Activated naive CD4-positive, alpha-beta T cell treated with anti-CD3 and anti-CD28 coated beads for 36 hours (primary cell): ENCODE data around the gene LGALSL. TPM values are rescaled to one million over a fixed set of nuclear protein-coding genes. Genes with fewer than 3 reads are reported as not detected.

Experiments
- CTCF ChIA-PET: fragments of 350-600 bp; sonication (Branson Sonifier 250); formaldehyde crosslinking; loops from one replicate; lab custom pipeline; 2021; ENCODE audit warnings: antibody characterized with exemption; lab: Charles Lee
- DNase-seq: peaks from one replicate; pipeline ENCODE4 v3.0.0-alpha.2; 2020
- H3K27ac Mint-ChIP-seq: one replicate; pipeline ENCODE4 v1.8.0; 2021; ENCODE audit warnings: mild to moderate bottlenecking, mixed read lengths
- H3K27me3 Mint-ChIP-seq: one replicate; pipeline ENCODE4 v1.8.0; 2021; ENCODE audit warnings: low read depth, mixed read lengths
- H3K36me3 Mint-ChIP-seq: one replicate; pipeline ENCODE4 v1.8.0; 2021; ENCODE audit warnings: low read depth, mixed read lengths
- H3K4me1 Mint-ChIP-seq: one replicate; pipeline ENCODE4 v1.8.0; 2021; ENCODE audit warnings: low read depth, mixed read lengths
- H3K4me3 Mint-ChIP-seq: one replicate; pipeline ENCODE4 v1.8.0; 2021; ENCODE audit warnings: mild to moderate bottlenecking, moderate library complexity, mixed read lengths
- H3K9me3 Mint-ChIP-seq: one replicate; pipeline ENCODE4 v1.8.0; 2021; ENCODE audit warnings: mixed read lengths
- intact Hi-C: fragments of 100-400 bp; cut with micrococcal nuclease; formaldehyde crosslinking; loops from one replicate; pipeline ENCODE4 v1.15.1; 2023
- total RNA-seq, 2 experiments: library from RNA; stranded (reverse); gene quantifications; one replicate each; pipeline ENCODE4 v1.2.3, GENCODE V29; 2021

Gene LGALSL
- total RNA-seq, 2 experiments from 2014 or later = 1.0 to 1.5 TPM

DNA sequence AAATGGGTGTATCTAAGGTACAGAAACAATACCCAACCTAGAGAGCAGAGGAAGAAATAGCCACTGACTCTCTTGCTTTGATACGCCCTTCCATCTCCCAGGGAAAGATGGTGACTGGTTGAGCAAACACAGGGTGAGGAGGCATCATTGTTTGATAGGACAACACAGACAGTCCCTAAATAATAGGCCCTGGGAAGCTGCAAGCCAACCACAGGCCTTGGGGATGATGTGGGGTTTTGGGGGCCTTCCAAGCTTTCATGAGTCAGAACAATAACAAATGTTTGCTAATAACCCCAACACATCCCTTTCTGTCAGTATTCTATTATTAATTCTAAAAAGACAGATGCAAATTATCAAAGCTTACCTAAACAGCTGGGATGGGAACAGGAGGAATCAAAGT, 9.8 kb downstream of the LGALSL start:
- H3K4me3 Mint-ChIP-seq = no peak overlapping the region
- H3K4me1 Mint-ChIP-seq = no peaks in the 10 kb centered on the region
- CTCF ChIA-PET = interaction anchor here (0.7 kb wide), 1 partner anchor 133 kb away, joined by 3 read pairs; no protein-coding TSS in a partner anchor
- H3K27ac Mint-ChIP-seq = no peak overlapping the region
- intact Hi-C loops = no loop called here
- no peaks in the 10 kb centered on the region for H3K27me3 Mint-ChIP-seq
- H3K36me3 Mint-ChIP-seq = no peaks in the 10 kb centered on the region
- no peaks in the 10 kb centered on the region for H3K9me3 Mint-ChIP-seq
- DNase-seq = no peak

DNA sequence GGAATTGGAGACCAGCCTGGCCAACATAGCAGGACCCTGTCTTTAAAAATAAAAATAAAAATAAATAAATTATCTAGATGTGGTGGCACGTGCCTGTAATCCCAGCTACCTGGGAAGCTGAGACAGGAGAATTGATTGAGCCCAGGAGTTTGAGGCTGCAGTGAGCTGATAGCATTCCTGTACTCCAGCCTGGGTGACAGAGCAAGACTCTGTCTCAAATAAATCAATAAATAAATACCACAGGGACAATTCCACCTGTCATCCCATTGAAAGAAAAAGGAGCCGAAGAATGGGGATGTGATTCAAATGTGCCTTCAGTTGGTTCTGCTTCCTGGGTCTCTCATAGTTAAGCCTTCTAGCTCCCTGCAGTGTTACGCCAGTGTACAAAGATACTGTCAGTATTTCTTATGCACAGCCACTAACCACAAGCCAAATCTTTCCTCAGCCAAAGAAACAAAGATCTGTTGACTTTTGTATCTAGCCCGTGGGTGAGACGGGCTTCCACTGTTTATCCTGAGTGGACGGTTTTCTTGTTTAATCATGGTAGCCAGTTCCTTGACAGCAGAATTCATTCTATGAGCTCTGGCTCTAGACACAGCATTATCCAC, 12.6 kb downstream of the LGALSL start:
- H3K9me3 Mint-ChIP-seq = no peaks in the 10 kb centered on the region
- no peak for DNase-seq
- no peaks in the 10 kb centered on the region for H3K27me3 Mint-ChIP-seq
- H3K4me1 Mint-ChIP-seq = no peaks in the 10 kb centered on the region
- H3K27ac Mint-ChIP-seq = no peak overlapping the region
- no peaks in the 10 kb centered on the region for H3K36me3 Mint-ChIP-seq
- CTCF ChIA-PET = no interaction called here
- no peak overlapping the region for H3K4me3 Mint-ChIP-seq
- intact Hi-C loops = no loop called here

DNA sequence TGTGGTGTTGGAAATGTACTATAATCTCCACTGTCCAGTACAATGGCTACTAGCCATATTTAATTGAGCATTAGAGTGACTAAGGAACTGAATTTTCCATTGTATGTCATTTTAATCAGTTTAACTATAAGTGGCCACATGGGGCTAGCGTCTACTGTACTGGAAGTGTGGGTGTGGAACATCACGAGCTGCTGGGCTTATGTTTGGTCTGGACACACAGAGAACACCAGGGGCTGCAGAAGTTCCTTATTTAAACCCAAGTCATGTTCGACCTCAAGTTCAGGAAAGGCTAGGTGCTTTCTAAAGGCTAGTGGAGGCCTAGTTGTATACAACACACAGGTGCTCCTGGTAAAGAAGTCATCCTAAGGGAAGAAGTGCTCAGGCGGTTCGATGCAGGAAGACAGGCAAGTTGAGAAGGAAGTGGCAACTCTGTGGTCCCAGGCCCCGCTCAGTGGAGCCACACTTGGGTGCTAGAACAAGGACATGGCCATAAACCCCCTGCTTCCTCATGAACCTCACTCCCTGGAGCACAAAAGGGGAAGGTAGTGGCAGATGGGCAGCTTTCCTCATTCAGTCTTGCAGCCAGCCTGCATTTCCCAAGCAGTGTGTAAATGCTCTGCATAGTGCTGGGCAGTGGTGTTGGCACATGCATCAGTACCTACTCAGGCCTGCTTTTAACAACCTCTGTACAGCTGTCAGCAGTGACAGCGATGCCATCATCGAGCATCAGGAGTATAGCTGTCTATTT, 13.3 kb downstream of the LGALSL start:
- CTCF ChIA-PET = interaction anchor here (0.5 to 0.6 kb wide), 2 partner anchors 21 to 89 kb away, joined by 3 read pairs; no protein-coding TSS in a partner anchor
- Mint-ChIP-seq H3K4me1 (no peaks in the 10 kb centered on the region), H3K27ac (no peak overlapping the region), H3K36me3 (no peaks in the 10 kb centered on the region), H3K9me3 (no peaks in the 10 kb centered on the region), H3K27me3 (no peaks in the 10 kb centered on the region), H3K4me3 (no peak overlapping the region)
- DNase-seq = no peak
- intact Hi-C loops = no loop called here

DNA sequence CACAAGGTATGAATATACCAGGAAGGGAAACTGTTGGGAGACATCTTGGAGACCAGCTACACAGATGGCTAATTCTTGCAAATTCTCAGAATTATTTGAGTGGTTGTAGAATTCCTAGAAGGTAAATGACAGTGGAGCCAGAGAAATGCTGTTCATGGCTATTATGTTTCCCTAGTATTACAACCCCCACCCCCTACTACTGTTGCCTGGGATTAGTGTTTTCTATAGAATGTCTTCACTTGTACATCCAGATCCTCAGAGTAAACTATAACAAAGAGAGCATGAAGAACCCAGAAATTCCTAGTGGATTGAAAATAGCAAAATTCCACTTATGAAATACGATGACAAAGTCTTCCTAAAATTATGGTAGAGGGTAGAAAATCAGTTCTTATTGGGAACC, 15.3 kb downstream of the LGALSL start:
- no peak overlapping the region for H3K4me3 Mint-ChIP-seq
- no peaks in the 10 kb centered on the region for H3K4me1 Mint-ChIP-seq
- H3K27me3 Mint-ChIP-seq = no peaks in the 10 kb centered on the region
- no peak overlapping the region for H3K27ac Mint-ChIP-seq
- CTCF ChIA-PET = interaction anchor here (0.6 kb wide), 1 partner anchor 20 kb away, joined by 3 read pairs; no protein-coding TSS in a partner anchor
- intact Hi-C loops = no loop called here
- no peaks in the 10 kb centered on the region for H3K36me3 Mint-ChIP-seq
- DNase-seq = no peak
- H3K9me3 Mint-ChIP-seq = no peaks in the 10 kb centered on the region

DNA sequence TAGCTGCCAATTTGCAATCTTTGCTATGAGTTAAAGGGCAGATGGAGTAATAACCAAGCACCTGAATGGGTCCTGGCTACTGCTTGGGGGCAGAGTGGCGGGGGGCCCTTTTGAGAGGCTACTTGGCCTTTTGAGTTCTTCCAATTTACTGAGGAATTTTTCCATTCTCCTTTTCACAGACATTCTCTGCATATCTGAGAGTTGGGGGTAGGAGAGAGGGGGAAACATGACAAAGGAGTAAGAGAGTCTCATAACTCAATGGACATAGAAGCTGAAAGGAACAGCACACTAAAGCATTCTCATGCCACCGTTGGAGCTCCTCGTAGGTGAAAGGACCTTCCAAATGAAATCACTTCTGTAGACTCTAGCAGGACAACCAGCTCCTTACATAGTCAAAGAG, 16.1 kb downstream of the LGALSL start:
- no peaks in the 10 kb centered on the region for H3K4me1 Mint-ChIP-seq
- no peaks in the 10 kb centered on the region for H3K36me3 Mint-ChIP-seq
- intact Hi-C loops = no loop called here
- H3K9me3 Mint-ChIP-seq = no peaks in the 10 kb centered on the region
- no peak overlapping the region for H3K27ac Mint-ChIP-seq
- no peak overlapping the region for H3K4me3 Mint-ChIP-seq
- CTCF ChIA-PET = interaction anchor here (1.3 kb wide), 1 partner anchor 18 kb away, joined by 7 read pairs; no protein-coding TSS in a partner anchor
- no peaks in the 10 kb centered on the region for H3K27me3 Mint-ChIP-seq
- DNase-seq = no peak

DNA sequence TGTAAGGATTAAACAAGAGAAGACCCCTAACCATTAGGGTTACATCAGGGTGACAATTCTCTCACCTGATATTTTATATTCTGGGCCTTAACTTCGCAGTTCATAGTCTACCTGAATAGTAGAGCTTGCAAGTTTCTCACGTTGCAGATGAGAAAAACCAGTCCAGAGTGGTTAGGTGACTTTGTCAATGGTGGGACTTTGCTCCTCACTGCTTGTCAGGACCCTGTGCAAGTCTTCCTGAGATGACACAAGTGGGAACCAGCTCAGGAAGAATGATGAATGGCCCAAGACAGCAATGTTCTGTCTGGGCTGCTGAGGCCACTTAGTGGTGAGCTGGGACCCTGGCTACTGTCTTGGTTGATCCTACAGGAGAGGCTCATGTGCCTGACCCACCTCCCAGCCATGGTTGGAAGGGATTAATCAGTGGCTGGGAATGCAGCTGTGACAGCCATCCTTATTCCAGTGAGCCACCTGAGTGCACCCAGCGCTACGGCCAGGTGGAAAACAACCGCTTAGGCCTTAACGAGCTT, 16.9 kb downstream of the LGALSL start:
- Mint-ChIP-seq H3K27ac (no peak overlapping the region), H3K4me3 (no peak overlapping the region), H3K27me3 (no peaks in the 10 kb centered on the region), H3K4me1 (no peaks in the 10 kb centered on the region), H3K36me3 (no peaks in the 10 kb centered on the region), H3K9me3 (no peaks in the 10 kb centered on the region)
- DNase-seq = no peak
- CTCF ChIA-PET = interaction anchor here (0.6 to 1.3 kb wide), 2 partner anchors 17 to 90 kb away, joined by 3 to 7 read pairs; no protein-coding TSS in a partner anchor
- intact Hi-C loops = no loop called here

DNA sequence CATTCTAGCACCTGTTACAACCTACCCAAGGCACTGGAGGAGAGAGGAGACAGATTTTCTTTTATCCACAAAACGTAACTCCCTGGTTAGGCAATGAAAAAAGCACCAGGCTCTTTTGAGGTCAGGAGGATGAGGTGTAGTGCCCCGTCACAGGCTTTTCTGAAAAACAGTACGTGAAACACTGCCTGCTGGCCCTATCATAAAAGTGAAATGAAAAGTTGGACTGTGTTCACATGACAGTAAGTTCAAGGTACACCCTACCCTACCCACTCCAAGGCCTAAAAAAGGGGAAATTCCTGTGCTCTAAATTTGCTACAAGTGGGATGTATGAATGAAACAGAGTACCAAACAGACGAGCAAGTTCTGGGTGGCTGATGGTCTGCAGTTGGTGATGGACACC, 17.6 kb downstream of the LGALSL start:
- Mint-ChIP-seq H3K27me3 (no peaks in the 10 kb centered on the region), H3K27ac (no peak overlapping the region), H3K36me3 (no peaks in the 10 kb centered on the region), H3K4me1 (no peaks in the 10 kb centered on the region), H3K9me3 (no peaks in the 10 kb centered on the region), H3K4me3 (no peak overlapping the region)
- CTCF ChIA-PET = no interaction called here
- intact Hi-C loops = no loop called here
- no peak for DNase-seq

DNA sequence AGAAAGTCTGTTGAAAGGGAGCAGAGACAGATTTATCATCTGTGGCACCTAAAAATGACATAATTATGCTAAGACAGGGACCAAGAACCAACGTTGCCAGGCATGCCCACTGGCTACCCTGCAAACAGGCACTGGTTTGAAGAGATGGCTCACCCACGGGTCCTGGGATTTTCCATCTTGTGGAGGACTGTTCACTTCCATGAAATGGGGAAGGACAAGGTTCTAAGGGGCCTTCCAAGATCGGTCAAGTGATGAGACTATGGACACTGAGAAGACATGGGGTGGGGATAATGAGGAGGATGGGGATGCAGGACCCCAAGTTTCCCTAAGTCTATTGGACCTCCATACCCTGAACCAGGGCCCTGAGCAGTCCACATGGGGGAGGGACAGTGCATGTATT, 18.9 kb downstream of the LGALSL start:
- no peak overlapping the region for H3K27ac Mint-ChIP-seq
- DNase-seq = no peak
- H3K9me3 Mint-ChIP-seq = no peaks in the 10 kb centered on the region
- intact Hi-C loops = no loop called here
- CTCF ChIA-PET = interaction anchor here (1.5 to 2.4 kb wide), 2 partner anchors 13 to 15 kb away, joined by 3 to 7 read pairs; no protein-coding TSS in a partner anchor
- H3K36me3 Mint-ChIP-seq = no peaks in the 10 kb centered on the region
- no peak overlapping the region for H3K4me3 Mint-ChIP-seq
- H3K4me1 Mint-ChIP-seq = no peaks in the 10 kb centered on the region
- H3K27me3 Mint-ChIP-seq = no peaks in the 10 kb centered on the region

DNA sequence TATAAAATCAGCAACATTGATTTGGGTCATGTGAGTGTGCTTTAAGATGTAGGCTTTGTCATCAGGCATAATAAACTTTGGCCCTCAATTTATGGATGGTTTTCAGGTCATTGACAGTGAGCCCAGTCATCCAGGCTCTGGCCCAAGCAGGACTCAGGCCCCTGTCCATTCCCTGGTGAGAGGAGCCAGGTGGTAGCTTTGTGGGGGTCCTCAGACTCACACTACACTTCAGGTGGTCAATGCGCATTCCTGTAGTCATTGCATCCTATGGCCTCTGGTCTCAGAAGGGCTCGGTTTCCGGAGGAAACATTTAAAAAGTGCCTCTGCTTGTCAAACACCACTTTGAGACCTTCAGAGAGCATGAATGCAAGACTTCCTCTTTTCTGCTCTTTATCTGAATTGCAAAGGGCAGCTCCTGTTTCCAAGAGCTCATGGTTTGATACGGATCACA, 20.2 kb downstream of the LGALSL start:
- H3K4me1 Mint-ChIP-seq = no peaks in the 10 kb centered on the region
- CTCF ChIA-PET = interaction anchor here (1.5 to 2.4 kb wide), 2 partner anchors 12 to 14 kb away, joined by 3 to 7 read pairs; no protein-coding TSS in a partner anchor
- no peak overlapping the region for H3K4me3 Mint-ChIP-seq
- no peak for DNase-seq
- H3K9me3 Mint-ChIP-seq = no peaks in the 10 kb centered on the region
- H3K36me3 Mint-ChIP-seq = no peaks in the 10 kb centered on the region
- no peaks in the 10 kb centered on the region for H3K27me3 Mint-ChIP-seq
- no peak overlapping the region for H3K27ac Mint-ChIP-seq
- intact Hi-C loops = no loop called here

DNA sequence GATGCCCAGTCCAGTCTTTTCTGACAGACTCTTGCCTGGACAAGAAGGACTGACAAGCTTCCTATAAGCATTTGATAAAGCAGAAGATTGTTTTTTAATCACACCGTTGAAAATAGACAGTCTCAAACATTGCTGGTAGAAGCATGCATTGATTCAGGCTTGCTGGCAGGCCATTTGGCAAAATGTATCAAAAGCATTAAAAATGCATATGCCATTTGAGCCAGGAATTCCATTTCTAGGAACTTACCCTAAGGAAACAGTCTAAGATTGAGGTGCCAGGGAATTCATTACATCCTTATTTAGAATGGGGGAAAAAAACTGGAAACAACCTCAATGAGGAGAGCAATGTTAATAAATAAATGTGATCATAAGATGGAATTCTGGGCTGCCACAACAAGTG, 20.7 kb downstream of the LGALSL start:
- DNase-seq = no peak
- intact Hi-C loops = no loop called here
- no peaks in the 10 kb centered on the region for H3K36me3 Mint-ChIP-seq
- H3K4me1 Mint-ChIP-seq = no peaks in the 10 kb centered on the region
- H3K9me3 Mint-ChIP-seq = no peaks in the 10 kb centered on the region
- CTCF ChIA-PET = interaction anchor here (1.2 to 2.4 kb wide), 3 partner anchors 11 to 22 kb away, joined by 3 to 7 read pairs (median 3); no protein-coding TSS in a partner anchor
- no peaks in the 10 kb centered on the region for H3K27me3 Mint-ChIP-seq
- no peak overlapping the region for H3K27ac Mint-ChIP-seq
- H3K4me3 Mint-ChIP-seq = no peak overlapping the region

DNA sequence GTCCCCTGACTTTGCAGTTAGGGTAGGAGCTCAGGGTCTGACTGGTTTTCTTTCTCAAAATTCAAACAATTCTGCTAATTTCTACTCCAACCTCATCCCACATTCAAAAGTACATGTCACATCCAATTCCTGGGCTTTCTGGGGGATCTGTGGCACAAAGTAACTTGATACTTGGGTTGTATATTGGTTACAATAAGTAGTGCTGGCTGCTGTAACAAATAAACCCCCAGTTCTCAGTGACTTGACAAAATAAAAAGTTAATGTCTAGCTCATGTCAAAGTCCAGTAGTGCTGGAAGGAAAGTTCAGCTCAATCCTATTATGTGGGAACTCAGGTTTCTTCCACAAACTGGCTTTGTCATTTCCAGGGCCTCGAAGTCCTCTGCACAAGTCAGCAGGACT, 23.1 kb downstream of the LGALSL start:
- DNase-seq = no peak
- Mint-ChIP-seq H3K27ac (no peak overlapping the region), H3K4me1 (no peaks in the 10 kb centered on the region), H3K9me3 (no peaks in the 10 kb centered on the region), H3K36me3 (no peaks in the 10 kb centered on the region), H3K4me3 (no peak overlapping the region), H3K27me3 (no peaks in the 10 kb centered on the region)
- CTCF ChIA-PET = interaction anchor here (0.7 kb wide), 1 partner anchor 9 kb away, joined by 3 read pairs; no protein-coding TSS in a partner anchor
- intact Hi-C loops = no loop called here

DNA sequence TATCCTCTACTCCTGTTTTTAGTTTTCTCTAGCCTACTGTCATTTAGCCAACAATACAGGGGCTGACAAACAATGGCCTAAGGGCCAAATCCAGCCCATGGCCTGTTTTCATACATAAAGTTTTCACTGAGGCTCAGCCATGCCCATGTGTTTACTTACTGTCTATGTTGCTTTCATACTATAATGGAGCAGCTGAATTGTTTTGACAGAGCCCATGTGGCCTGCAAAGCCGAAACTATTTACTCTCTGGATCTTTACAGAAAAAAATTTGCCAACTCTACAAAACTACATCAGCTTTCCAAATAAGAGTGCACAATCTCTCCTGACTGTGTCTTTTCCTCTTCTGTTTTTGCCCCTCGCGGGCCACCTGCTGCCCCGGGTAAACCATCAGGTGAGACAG, 24.0 kb downstream of the LGALSL start:
- intact Hi-C loops = no loop called here
- Mint-ChIP-seq H3K36me3 (no peaks in the 10 kb centered on the region), H3K9me3 (no peaks in the 10 kb centered on the region), H3K4me1 (no peaks in the 10 kb centered on the region), H3K4me3 (no peak overlapping the region), H3K27ac (no peak overlapping the region), H3K27me3 (no peaks in the 10 kb centered on the region)
- CTCF ChIA-PET = interaction anchor here (2.1 kb wide), 1 partner anchor 10 kb away, joined by 9 read pairs; no protein-coding TSS in a partner anchor
- DNase-seq = no peak
